Gastroesophageal sphincter (tissue), 4 donors: Measurements from ENCODE around the gene PRMT2. TPM values are rescaled to one million over a fixed set of nuclear protein-coding genes. Genes with fewer than 3 reads are reported as not detected.
"Not testable (repeated sequence)": the region's sequence is repeated elsewhere in the genome, so short reads cannot be mapped to it uniquely, and the experiment has no call there.

Source experiments
- ATAC-seq: fragments of 150-250 bp; one replicate; pipeline ENCODE4 v1.9.1; 2016; ENCODE audit warnings: mild to moderate bottlenecking, moderate library complexity
- H3K27ac ChIP-seq, 4 donors: fragments of 200-600 bp; sonication (generic) in 3 of 4; 1 replicate in 3 of 4; 2 replicates in 1 of 4; pipeline ENCODE4 v1.5.1; 2016 to 2019
- H3K27me3 ChIP-seq: fragments of 200-600 bp; sonication (generic); one replicate; pipeline ENCODE4 v1.5.1; 2019
- H3K36me3 ChIP-seq, 2 donors: fragments of 200-600 bp; sonication (generic); one replicate each; pipeline ENCODE4 v1.5.1; 2019; ENCODE audit warnings: control low read depth in 1 of 2
- H3K4me1 ChIP-seq, 3 donors: fragments of 200-600 bp; sonication (generic); 1 replicate in 2 of 3; 2 replicates in 1 of 3; pipeline ENCODE4 v1.5.1; 2016 to 2019; ENCODE audit warnings: control low read depth in 2 of 3
- H3K4me3 ChIP-seq, 2 donors: fragments of 200-600 bp; sonication (generic); one replicate each; pipeline ENCODE4 v1.5.1; 2019; ENCODE audit warnings: mild to moderate bottlenecking in 1 of 2, moderate library complexity in 1 of 2
- H3K9me3 ChIP-seq, 3 donors: fragments of 200-600 bp; sonication (generic); one replicate each; pipeline ENCODE4 v1.5.1; 2017 to 2019; ENCODE audit warnings: control low read depth in 2 of 3
- CTCF ChIP-seq, 4 experiments: fragments of 200-600 bp in 2 of 4; fragments of 450-650 bp in 2 of 4; sonication (generic) in 1 of 4; IDR thresholded peaks; one replicate each; pipeline ENCODE4 v1.5.1; 2017 to 2019; ENCODE audit warnings: antibody characterized with exemption in 4 of 4, mild to moderate bottlenecking in 2 of 4, moderate library complexity in 2 of 4
- EP300 ChIP-seq: sonication (generic); formaldehyde crosslinking; IDR thresholded peaks from one replicate; pipeline ENCODE4 v1.6.1; 2017; ENCODE audit warnings: antibody characterized with exemption, mild to moderate bottlenecking
- POLR2A ChIP-seq, 2 donors: fragments of 450-650 bp; IDR thresholded peaks; one replicate each; pipeline ENCODE4 v1.6.1; 2017; ENCODE audit warnings: antibody characterized with exemption in 2 of 2, mild to moderate bottlenecking in 2 of 2, moderate library complexity in 1 of 2
- POLR2AphosphoS5 ChIP-seq: sonication (generic); formaldehyde crosslinking; IDR thresholded peaks from one replicate; pipeline ENCODE4 v1.6.1; 2017; ENCODE audit warnings: antibody characterized with exemption
- WGBS, 2 donors: methylation state at CpG; one replicate each; pipeline ENCODE4 v1.1.5; 2018; ENCODE audit warnings: low coverage in 1 of 2; 5-methylcytosine and 5-hydroxymethylcytosine counted together
- total RNA-seq, 4 donors: library from RNA; depleted of rRNA; stranded (reverse); fragments of >200 nt; gene quantifications; one replicate each; pipeline ENCODE4 v1.1.0, GENCODE V29; 2016

PRMT2 gene
- total RNA-seq, 4 donors from 2014 or later, result 128 to 176 (median 174) TPM

GRCh38 chr21:46668381-46668780 is 32.9 kb downstream of the PRMT2 start:
- TF ChIP-seq EP300 (no peak), POLR2A (IDR thresholded peaks at IDR 0.05) (no peak), POLR2AphosphoS5 (no peak), CTCF (IDR thresholded peaks at IDR 0.05) (no peak)
- 80 to 87% methylated on average over 1 of the region's 2 CpGs for whole genome bisulfite sequencing, 2 donors
- Histone ChIP-seq H3K36me3 (peaks cover 0 to 28% of the 10 kb centered on the region in 2 donors), H3K4me1 (peaks cover 0 to 19% (median 14%) of the 10 kb centered on the region in 3 donors), H3K27me3 (peaks cover 33% of the 10 kb centered on the region), H3K27ac (no peak overlapping the region), H3K9me3 (no peaks in the 10 kb centered on the region), H3K4me3 (no peak overlapping the region)
- no peak for ATAC-seq

GRCh38 chr21:46668904-46669303 is 33.4 kb downstream of the PRMT2 start:
- peaks cover 33% of the 10 kb centered on the region for H3K27me3 ChIP-seq
- H3K4me1 ChIP-seq, result peaks cover 0 to 19% (median 14%) of the 10 kb centered on the region in 3 donors
- ATAC-seq, H3K27ac ChIP-seq, H3K9me3 ChIP-seq, H3K4me3 ChIP-seq: not testable (repeated sequence)
- WGBS, 2 donors, result no CpG with 5 or more reads among the region's 5 CpGs
- H3K36me3 ChIP-seq, result peaks cover 0 to 23% of the 10 kb centered on the region in 2 donors

GRCh38 chr21:46674430-46675007 is 39.0 kb downstream of the PRMT2 start:
- no peaks in the 10 kb centered on the region for H3K36me3 ChIP-seq
- H3K27me3 ChIP-seq, result peaks cover 10% of the 10 kb centered on the region
- ATAC-seq, result no peak
- H3K9me3 ChIP-seq, result no peaks in the 10 kb centered on the region
- no peak for TF ChIP-seq CTCF (IDR thresholded peaks at IDR 0.05)
- H3K4me1 ChIP-seq, result no peaks in the 10 kb centered on the region
- H3K4me3 ChIP-seq, result no peak overlapping the region
- WGBS, 2 donors, result 89 to 93% methylated on average over 3 to 4 of the region's 9 CpGs
- no peak overlapping the region for H3K27ac ChIP-seq

- Histone ChIP-seq H3K27me3 (peaks cover 9% of the 10 kb centered on the region), H3K36me3 (no peaks in the 10 kb centered on the region), H3K9me3 (no peaks in the 10 kb centered on the region), H3K27ac (no peak overlapping the region), H3K4me3 (no peak overlapping the region), H3K4me1 (no peaks in the 10 kb centered on the region)
- 38 to 48% methylated on average over 2 of the region's 2 CpGs for WGBS, 2 donors
- TF ChIP-seq POLR2A (IDR thresholded peaks at IDR 0.05) (no peak), EP300 (no peak), POLR2AphosphoS5 (no peak), CTCF (IDR thresholded peaks at IDR 0.05) (no peak)
- ATAC-seq, result no peak
Observed at GRCh38 chr21:46675595-46676280, 40.3 kb downstream of the PRMT2 start.

- H3K9me3 ChIP-seq, H3K36me3 ChIP-seq, H3K4me1 ChIP-seq, H3K27me3 ChIP-seq, H3K4me3 ChIP-seq, H3K27ac ChIP-seq, ATAC-seq: not testable (repeated sequence)
- WGBS, 2 donors, result 84 to 100% methylated on average over 2 of the region's 2 CpGs
Observed at GRCh38 chr21:46676542-46676941, 41.1 kb downstream of the PRMT2 start.

GRCh38 chr21:46681593-46681992 is 46.1 kb downstream of the PRMT2 start:
- not testable (repeated sequence) for H3K27ac ChIP-seq, H3K9me3 ChIP-seq, ATAC-seq, H3K4me3 ChIP-seq, H3K4me1 ChIP-seq, H3K36me3 ChIP-seq, H3K27me3 ChIP-seq
- 77 to 86% methylated on average over 2 of the region's 5 CpGs for WGBS, 2 donors

GRCh38 chr21:46698652-46699051 is 63.2 kb downstream of the PRMT2 start:
- H3K36me3 ChIP-seq, H3K27ac ChIP-seq, H3K4me1 ChIP-seq, H3K4me3 ChIP-seq, H3K27me3 ChIP-seq, H3K9me3 ChIP-seq, ATAC-seq: not testable (repeated sequence)
- no CpG with 5 or more reads among the region's 81 CpGs for WGBS, 2 donors

GRCh38 chr21:46699104-46699503 is 63.6 kb downstream of the PRMT2 start:
- H3K27ac ChIP-seq, H3K9me3 ChIP-seq, ATAC-seq, H3K27me3 ChIP-seq, H3K4me1 ChIP-seq, H3K36me3 ChIP-seq, H3K4me3 ChIP-seq: not testable (repeated sequence)
- no CpG with 5 or more reads among the region's 69 CpGs for WGBS, 2 donors
